Measurements from ENCODE around the gene CDK8.
"Not testable (repeated sequence)": the region's sequence is repeated elsewhere in the genome, so short reads cannot be mapped to it uniquely, and the experiment has no call there.

CDK8 gene

GRCh38 chr13:26254583-26255111, 718 bp downstream of the CDK8 start:
- DNase-seq = peak; percentile 43

GRCh38 chr13:26255115-26255514, 1.2 kb downstream of the CDK8 start:
- no peak for DNase-seq

GRCh38 chr13:26255691-26256277, 1.9 kb downstream of the CDK8 start:
- DNase-seq = no peak

- DNase-seq = no peak
These were observed 3.1 kb downstream of the CDK8 start for GRCh38 chr13:26257049-26257448.

GRCh38 chr13:26259634-26260033, 5.7 kb downstream of the CDK8 start:
- DNase-seq = no peak

GRCh38 chr13:26262156-26262555, 8.2 kb downstream of the CDK8 start:
- DNase-seq = no peak

GRCh38 chr13:26266311-26266710, 12.4 kb downstream of the CDK8 start:
- no peak for DNase-seq

- DNase-seq = no peak
These were observed 16.8 kb downstream of the CDK8 start for GRCh38 chr13:26270707-26271106.

- DNase-seq = no peak
These were observed 18.7 kb downstream of the CDK8 start for GRCh38 chr13:26272621-26273020.

- no peak for DNase-seq
These were observed 26.4 kb downstream of the CDK8 start for GRCh38 chr13:26280295-26280694.

- no peak for DNase-seq
These were observed 26.9 kb downstream of the CDK8 start for GRCh38 chr13:26280822-26281221.

GRCh38 chr13:26285911-26286310, 32.0 kb downstream of the CDK8 start:
- DNase-seq = not testable (repeated sequence)

- DNase-seq = not testable (repeated sequence)
These were observed 34.9 kb downstream of the CDK8 start for GRCh38 chr13:26288838-26289237.

- DNase-seq = no peak
These were observed 41.9 kb downstream of the CDK8 start for GRCh38 chr13:26295812-26296211.

GRCh38 chr13:26299168-26299750, 45.3 kb downstream of the CDK8 start:
- DNase-seq = no peak

GRCh38 chr13:26300140-26300539, 46.2 kb downstream of the CDK8 start:
- no peak for DNase-seq

- no peak for DNase-seq
These were observed 51.7 kb downstream of the CDK8 start for GRCh38 chr13:26305676-26306075.

GRCh38 chr13:26307701-26308100, 53.8 kb downstream of the CDK8 start:
- DNase-seq = no peak

GRCh38 chr13:26308250-26308649, 54.3 kb downstream of the CDK8 start:
- DNase-seq = no peak

- no peak for DNase-seq
These were observed 54.9 kb downstream of the CDK8 start for GRCh38 chr13:26308836-26309235.

- no peak for DNase-seq
These were observed 56.1 kb downstream of the CDK8 start for GRCh38 chr13:26310003-26310402.

GRCh38 chr13:26310470-26310869, 56.5 kb downstream of the CDK8 start:
- DNase-seq = no peak

GRCh38 chr13:26312019-26312418, 58.1 kb downstream of the CDK8 start:
- not testable (repeated sequence) for DNase-seq

- not testable (repeated sequence) for DNase-seq
These were observed 62.2 kb downstream of the CDK8 start for GRCh38 chr13:26316095-26316494.

GRCh38 chr13:26320766-26321165, 66.8 kb downstream of the CDK8 start:
- DNase-seq = no peak

All from NK-92 treated with Interleukin-12 subunit alpha and Interleukin-12 subunit beta, amount 100 ng/mL, for 24 hours (cell line).